ENCODE measurements around the gene GLB1L. TPM values are rescaled to one million over a fixed set of nuclear protein-coding genes. Genes with fewer than 3 reads are reported as not detected.
A peak's percentile ranks its signal among the peaks of the same experiment; 100 is the strongest.

Gene GLB1L
- total RNA-seq, 1 donor, result 21.0 TPM

- peaks cover 38% of the 10 kb centered on the region for H3K36me3 ChIP-seq (ENCODE audit: insufficient read depth, low read length)
- no peak overlapping the region for H2AFZ ChIP-seq (ENCODE audit: low read length)
- no peak for TF ChIP-seq CTCF (IDR thresholded peaks at IDR 0.05; ENCODE audit: extremely low read depth, low read depth, low read length)
- peaks cover 25% of the 10 kb centered on the region for H3K4me1 ChIP-seq (ENCODE audit: insufficient read depth, low read length)
- peaks cover 15% of the 10 kb centered on the region for H3K79me2 ChIP-seq (ENCODE audit: insufficient read depth, low read length)
- peaks cover 7% of the 10 kb centered on the region for H4K20me1 ChIP-seq (ENCODE audit: insufficient read depth, low read length)
- H3K4me3 ChIP-seq (ENCODE audit: insufficient read depth, low read length), result no peak overlapping the region
- no peaks in the 10 kb centered on the region for H3K27me3 ChIP-seq (ENCODE audit: insufficient read depth, low read length)
- no peak overlapping the region for H3K27ac ChIP-seq (ENCODE audit: low read depth, low read length)
- peak; percentile 83 for DNase-seq (ENCODE audit: insufficient read length, low spot score, missing footprints)
- no peak overlapping the region for H3K4me2 ChIP-seq (ENCODE audit: insufficient read depth, low read length)
- H3K9me3 ChIP-seq (ENCODE audit: low read depth, low read length), result no peaks in the 10 kb centered on the region
Observed at GRCh38 chr2:219282943-219283581, 37.8 kb upstream of the GLB1L start.

- no peak for TF ChIP-seq CTCF (IDR thresholded peaks at IDR 0.05; ENCODE audit: extremely low read depth, low read depth, low read length)
- H3K27me3 ChIP-seq (ENCODE audit: insufficient read depth, low read length), result no peaks in the 10 kb centered on the region
- peaks cover 38% of the 10 kb centered on the region for H3K36me3 ChIP-seq (ENCODE audit: insufficient read depth, low read length)
- no peak overlapping the region for H3K4me3 ChIP-seq (ENCODE audit: insufficient read depth, low read length)
- H2AFZ ChIP-seq (ENCODE audit: low read length), result no peak overlapping the region
- peaks cover 7% of the 10 kb centered on the region for H4K20me1 ChIP-seq (ENCODE audit: insufficient read depth, low read length)
- H3K4me2 ChIP-seq (ENCODE audit: insufficient read depth, low read length), result no peak overlapping the region
- peaks cover 32% of the 10 kb centered on the region for H3K4me1 ChIP-seq (ENCODE audit: insufficient read depth, low read length)
- DNase-seq (ENCODE audit: insufficient read length, low spot score, missing footprints), result no peak
- no peaks in the 10 kb centered on the region for H3K9me3 ChIP-seq (ENCODE audit: low read depth, low read length)
- peaks cover 15% of the 10 kb centered on the region for H3K79me2 ChIP-seq (ENCODE audit: insufficient read depth, low read length)
- H3K27ac ChIP-seq (ENCODE audit: low read depth, low read length), result no peak overlapping the region
Observed at GRCh38 chr2:219282375-219282774, 37.1 kb upstream of the GLB1L start.

DNA sequence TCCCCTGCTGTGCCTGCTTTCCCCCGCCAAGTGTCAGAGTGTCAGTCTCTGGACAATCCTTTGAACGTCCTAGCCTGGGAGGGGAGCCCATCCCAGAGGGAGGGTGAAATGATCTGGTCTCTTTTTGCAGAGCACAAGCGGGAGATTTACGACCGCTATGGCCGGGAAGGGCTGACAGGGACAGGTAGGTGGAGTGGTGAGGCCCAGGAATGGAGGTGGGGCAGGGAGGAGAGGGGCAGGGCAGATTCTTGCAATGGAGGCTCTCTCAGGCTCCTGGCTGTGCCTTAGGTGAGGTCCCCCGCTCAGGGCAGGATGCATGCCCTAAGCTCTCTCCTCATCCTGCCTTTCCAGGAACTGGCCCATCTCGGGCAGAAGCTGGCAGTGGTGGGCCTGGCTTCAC, 36.3 kb upstream of the GLB1L start:
- Histone ChIP-seq H3K9me3 (ENCODE audit: low read depth, low read length) (no peaks in the 10 kb centered on the region), H3K79me2 (ENCODE audit: insufficient read depth, low read length) (peaks cover 15% of the 10 kb centered on the region), H2AFZ (ENCODE audit: low read length) (no peak overlapping the region), H3K4me2 (ENCODE audit: insufficient read depth, low read length) (no peak overlapping the region), H4K20me1 (ENCODE audit: insufficient read depth, low read length) (peaks cover 7% of the 10 kb centered on the region), H3K4me1 (ENCODE audit: insufficient read depth, low read length) (peaks cover 28% of the 10 kb centered on the region), H3K27ac (ENCODE audit: low read depth, low read length) (peak overlapping the region; percentile 7), H3K36me3 (ENCODE audit: insufficient read depth, low read length) (peaks cover 38% of the 10 kb centered on the region), H3K4me3 (ENCODE audit: insufficient read depth, low read length) (no peak overlapping the region), H3K27me3 (ENCODE audit: insufficient read depth, low read length) (no peaks in the 10 kb centered on the region)
- DNase-seq (ENCODE audit: insufficient read length, low spot score, missing footprints), result peak; percentile 65
- no peak for TF ChIP-seq CTCF (IDR thresholded peaks at IDR 0.05; ENCODE audit: extremely low read depth, low read depth, low read length)

GRCh38 chr2:219280651-219281050, 35.4 kb upstream of the GLB1L start:
- Histone ChIP-seq H3K79me2 (ENCODE audit: insufficient read depth, low read length) (peaks cover 15% of the 10 kb centered on the region), H4K20me1 (ENCODE audit: insufficient read depth, low read length) (peaks cover 7% of the 10 kb centered on the region), H3K4me3 (ENCODE audit: insufficient read depth, low read length) (no peak overlapping the region), H3K9me3 (ENCODE audit: low read depth, low read length) (no peaks in the 10 kb centered on the region), H3K27me3 (ENCODE audit: insufficient read depth, low read length) (no peaks in the 10 kb centered on the region), H3K4me1 (ENCODE audit: insufficient read depth, low read length) (peaks cover 23% of the 10 kb centered on the region), H3K4me2 (ENCODE audit: insufficient read depth, low read length) (peak overlapping the region; percentile 91), H3K27ac (ENCODE audit: low read depth, low read length) (peak overlapping the region; percentile 97), H3K36me3 (ENCODE audit: insufficient read depth, low read length) (peaks cover 38% of the 10 kb centered on the region), H2AFZ (ENCODE audit: low read length) (no peak overlapping the region)
- no peak for TF ChIP-seq CTCF (IDR thresholded peaks at IDR 0.05; ENCODE audit: extremely low read depth, low read depth, low read length)
- no peak for DNase-seq (ENCODE audit: insufficient read length, low spot score, missing footprints)
